ENCODE measurements around the gene IFT122.
"Not testable (repeated sequence)": the region's sequence is repeated elsewhere in the genome, so short reads cannot be mapped to it uniquely, and the experiment has no call there.

Gene IFT122

DNA sequence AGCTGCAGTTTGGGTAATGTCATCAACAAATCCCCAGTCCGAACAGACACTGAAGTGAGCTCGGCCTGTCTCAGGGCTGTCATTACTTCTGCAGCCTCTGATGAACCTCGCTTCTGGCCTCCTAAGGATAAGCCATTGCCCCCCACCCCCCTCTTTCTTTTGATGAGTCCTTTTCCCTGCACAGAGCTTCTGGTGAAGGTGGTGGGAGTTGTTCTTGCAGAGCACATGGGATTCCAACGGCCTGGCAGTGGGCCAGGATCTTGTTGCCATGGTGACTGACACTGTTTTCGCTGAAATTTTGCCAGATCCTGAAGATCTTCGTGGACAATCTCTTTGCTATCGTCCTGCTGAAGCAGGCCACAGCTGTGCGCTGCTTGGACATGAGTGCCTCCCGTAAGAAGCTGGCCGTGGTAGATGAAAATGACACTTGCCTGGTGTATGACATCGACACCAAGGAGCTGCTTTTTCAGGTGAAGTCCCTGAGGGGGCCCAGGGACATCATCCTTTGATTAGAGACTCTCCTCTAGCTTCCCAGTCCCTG is 41.3 kb downstream of the IFT122 start:
- peak; percentile 62 for DNase-seq

DNA sequence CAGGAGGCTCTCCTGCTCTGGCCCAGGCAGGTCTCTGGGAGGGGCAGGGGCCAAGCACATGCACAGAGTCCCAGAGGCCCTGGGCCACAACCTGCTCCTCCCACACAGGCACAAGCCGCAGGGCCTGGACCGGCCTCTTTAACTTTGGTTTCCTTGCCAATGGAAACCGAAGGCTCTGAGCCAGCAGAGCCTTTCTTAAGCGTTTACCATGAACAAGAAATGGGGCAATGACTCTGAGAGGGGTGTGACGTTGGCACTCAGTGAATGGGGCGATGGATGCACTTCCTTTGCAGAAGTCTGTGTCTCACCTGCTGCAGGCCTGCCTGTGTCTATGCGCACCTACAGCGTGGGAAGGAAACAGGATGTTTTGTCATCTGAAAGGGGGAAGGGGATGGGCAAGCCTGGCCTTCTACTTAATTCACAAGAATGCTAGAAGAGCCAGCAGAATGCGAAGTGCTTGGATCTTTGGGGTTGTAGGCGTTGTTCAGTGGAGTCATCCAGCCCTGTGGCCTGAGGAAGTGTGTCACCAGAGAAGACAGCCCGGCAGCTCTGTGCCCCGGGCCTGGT is 41.8 kb downstream of the IFT122 start:
- no peak for DNase-seq

DNA sequence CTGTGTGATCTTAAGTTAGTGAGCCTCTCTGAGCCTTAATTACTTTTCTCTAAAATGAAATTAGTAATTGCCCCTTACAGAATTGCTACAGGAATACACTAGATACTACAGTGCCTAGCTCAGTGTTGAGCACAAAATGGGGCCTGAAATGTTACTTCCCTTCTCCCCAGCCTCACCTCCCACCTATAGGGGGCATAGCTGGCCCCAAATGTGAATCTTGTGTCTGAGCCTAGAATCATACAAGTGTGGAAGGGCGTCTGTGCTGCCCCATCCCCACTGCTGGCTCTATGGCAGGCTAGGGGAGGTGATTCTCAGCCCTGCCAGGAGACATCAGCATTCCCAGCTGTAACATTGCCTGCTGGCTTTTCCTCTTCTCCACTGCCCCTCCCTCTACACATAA is 42.7 kb downstream of the IFT122 start:
- no peak for DNase-seq

DNA sequence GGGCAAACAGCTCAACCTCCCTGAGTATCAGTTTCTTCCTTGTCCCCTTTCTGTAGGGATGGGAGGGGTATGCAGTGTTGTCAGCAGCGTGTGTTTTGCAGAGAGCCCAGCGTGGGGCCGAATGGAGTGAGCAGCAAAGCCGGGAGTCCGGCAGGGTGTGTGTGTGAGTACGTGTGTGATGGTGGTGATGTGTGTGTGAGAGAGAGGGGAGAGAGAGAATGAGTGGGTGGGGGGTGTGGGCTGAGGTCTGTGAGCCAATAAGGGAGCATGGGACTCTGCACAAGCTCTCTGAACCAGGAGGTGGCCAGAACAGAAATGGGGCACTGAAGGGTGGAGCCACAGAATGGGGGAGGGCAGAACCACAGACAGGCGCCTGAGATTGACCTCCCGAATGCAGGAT is 43.8 kb downstream of the IFT122 start:
- no peak for DNase-seq

DNA sequence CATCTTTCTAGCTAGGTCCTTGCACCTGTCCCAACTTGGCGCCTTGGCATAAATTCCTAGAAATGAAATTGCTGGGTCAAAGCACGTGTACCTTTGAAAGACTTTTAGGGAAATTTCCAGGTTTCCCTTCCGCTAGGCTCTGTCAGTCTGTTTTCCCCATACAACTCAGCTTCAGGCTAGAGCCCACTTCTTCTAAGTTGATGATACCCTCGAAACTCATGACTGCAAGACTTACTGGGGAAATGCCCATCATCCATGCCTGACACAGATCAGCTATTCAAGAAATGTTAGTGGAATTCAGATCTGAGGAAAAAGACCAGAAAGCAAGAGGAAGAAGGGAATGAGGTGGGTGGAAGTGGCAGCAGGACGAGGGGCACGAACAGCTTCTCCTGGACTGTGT is 45.1 kb downstream of the IFT122 start:
- DNase-seq = not testable (repeated sequence)

DNA sequence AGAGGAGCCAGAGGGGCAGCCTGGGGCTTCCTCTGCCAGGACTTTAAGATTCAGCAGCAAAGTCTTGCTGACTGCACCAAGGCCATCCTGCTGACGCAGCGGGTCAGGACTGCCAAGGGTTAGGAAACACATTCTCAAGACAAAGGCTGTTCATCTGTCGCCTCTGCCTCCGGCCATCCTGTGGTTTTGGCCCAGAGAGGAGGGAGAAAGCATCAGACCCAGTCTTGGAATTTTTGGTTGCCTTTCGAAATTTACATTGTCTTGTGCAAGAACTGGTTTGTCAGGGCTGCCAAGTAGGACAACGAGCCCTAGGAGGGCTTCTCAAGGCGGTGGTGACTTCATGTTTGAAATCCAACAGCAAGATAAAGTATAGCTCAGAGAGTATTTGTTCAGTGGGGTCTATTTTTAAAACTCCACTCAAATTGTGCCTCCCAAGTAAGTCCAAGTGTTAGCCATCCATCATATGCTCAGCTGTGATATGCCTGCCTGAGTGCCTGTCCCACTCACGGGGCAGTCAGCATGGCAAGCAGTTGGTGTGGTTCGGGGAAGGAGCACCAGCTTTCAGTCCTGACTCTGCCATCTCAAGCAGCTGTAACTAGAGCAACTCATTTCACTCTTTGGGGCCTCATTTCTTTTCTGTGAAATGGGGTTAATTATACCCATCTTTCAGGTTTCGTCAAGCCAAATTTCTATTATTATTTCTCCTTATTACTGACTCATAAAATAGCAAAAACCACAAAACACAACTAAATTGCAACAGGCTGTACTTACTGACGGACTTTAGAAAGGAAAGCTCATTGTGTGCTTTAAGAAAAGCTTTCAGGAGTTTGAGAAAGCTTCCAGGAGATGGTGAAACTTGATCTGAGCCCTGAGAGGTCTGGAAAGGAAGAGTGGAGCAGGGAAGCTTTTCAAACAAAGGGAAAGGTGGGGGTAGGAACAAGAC is 46.0 kb downstream of the IFT122 start:
- DNase-seq = peak; percentile 27

DNA sequence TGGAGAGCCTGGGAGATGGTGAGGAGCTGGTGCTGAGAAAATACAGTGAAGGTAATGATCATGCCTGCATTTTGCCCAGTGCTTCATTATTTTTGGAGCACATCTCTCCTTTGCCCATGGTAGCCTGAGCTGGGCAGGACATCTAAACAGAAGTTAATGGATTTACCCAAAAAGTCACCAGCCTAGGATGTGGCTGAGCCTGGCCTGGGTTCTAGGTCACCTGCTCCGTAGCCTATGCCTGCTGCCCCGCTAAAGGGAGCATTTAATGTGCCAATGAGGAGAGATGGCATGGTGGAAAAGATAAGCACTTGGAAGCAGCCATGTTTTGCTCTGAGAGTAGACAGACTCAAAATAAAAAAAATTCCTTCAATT is 46.6 kb downstream of the IFT122 start:
- no peak for DNase-seq

DNA sequence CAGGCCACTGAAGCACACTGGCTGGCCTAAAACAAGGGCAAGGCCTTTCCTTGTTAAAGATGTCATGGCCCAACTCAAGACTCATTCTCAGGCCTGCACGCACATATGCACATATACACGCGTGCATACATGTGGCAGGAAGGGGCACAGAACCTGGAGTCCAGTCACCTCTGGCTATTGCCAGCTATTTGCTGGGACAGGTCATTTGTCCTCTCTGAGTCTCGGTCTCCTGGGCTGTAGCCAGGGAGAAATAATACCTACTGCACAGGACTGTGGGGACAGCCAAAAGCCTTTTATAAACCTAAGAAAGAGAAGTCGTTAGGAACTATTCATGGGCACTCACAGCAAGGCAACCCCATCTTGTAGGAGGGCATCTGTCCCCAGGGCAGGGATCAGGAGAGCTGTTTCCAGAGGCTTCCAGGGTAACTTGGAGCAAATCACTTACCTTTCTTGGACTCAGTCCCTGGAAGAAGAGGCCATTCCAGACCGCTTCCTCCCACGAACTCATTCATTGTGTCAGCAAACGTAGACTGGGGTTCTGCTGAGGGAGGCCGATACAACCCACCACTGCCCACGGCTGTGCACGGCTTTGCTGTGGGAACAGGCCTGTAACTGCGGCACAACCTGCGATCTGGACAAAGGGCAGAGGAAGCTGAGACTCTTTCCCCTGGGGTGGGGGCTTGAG is 47.3 kb downstream of the IFT122 start:
- DNase-seq = no peak

DNA sequence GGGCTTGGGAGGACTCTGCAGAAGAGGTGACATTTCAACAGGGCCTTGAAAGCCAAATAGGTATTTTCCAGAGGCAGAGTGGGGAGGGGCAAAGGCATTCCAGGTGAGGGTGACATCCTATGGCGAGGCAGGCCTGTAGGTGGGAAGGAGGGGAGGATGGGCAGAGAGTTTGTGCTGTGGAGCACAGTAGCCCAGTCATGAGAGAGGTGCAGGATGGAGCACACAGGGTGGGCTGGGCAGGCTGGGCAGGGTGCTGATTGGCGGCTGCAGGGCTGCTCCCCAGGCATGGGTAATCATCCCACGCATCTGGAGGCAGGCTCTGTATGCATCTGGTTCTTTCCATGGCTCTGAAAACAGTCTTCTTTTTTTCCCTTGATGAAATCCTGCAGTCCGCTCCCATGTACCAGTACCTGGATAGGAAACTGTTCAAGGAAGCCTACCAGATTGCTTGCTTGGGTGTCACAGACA is 47.9 kb downstream of the IFT122 start:
- DNase-seq = not testable (repeated sequence)

DNA sequence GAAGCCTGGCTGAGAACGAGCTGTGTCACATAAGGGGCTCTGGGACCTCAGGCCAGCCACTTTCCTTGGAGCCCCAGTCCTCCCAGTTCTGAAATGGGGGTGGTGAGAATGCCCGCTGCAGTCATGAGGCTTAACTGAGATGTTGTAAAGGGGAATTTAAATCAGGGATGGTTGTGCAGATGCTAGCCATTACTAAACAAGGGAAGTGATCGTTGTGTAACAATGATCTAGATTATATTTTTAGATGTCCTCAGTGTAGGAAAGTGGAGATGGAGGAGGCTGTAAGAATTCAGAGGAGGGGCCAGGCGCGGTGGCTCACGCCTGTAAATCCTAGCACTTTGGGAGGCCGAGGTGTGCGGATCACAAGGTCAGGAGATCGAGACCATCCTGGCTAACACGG is 49.2 kb downstream of the IFT122 start:
- not testable (repeated sequence) for DNase-seq

DNA sequence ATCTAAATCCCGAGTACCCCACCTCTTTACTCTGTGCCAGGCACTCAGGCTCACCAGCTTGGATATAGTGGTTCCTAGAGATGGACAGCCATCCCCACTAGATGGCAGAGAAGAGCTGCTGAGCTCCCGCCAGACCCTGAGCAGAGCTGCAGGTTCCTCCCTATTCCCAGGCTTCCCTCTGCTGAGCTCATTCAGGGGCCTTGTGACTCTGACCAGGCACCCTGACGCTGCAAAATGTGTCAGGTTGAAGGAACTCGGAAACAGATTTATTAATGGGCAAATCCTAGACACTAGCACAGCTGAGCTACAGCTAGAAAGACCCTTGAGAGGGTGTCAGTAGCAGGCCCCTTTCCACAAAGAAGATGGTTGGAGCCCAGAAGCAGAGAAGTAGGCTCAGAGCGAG is 50.2 kb downstream of the IFT122 start:
- DNase-seq = peak; percentile 90

DNA sequence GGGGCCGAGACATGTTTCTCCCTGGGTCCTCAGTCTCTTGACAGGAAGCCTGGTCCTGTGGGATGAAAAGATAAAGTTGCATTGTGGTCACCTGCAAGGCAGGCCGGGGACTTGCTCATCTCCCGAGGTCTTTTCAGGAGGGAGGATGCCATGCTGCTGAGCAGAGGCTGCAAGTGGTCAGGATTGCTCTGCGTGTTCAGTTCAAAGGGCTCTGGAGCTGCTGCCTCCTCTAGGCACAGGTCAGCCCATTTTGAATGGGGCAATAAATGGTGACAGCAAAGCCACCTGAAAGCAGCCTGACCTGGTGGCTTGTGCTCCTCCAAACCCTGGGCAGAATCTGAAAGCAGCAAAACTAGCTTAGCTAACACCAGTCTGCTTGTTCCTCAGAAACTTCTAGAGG is 51.1 kb downstream of the IFT122 start:
- DNase-seq = not testable (repeated sequence)

DNA sequence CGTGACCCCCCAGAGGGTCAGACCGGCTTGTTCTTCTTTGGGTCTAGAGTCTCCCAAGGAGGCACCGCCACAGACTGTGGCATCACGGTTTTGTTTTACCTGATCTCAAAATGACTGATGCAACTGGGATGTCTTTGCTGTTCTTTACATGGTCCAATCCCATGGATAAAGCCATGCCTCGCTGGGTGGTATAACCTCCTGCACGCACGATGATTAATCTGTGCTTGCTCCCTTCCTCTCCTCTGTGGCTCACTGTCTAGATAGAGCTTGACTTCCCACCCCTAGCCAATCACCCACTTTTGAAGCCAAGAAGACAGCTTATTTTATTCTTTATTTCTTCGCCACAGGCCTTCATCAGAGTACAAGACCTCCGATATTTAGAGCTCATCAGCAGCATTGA is 51.8 kb downstream of the IFT122 start:
- no peak for DNase-seq

DNA sequence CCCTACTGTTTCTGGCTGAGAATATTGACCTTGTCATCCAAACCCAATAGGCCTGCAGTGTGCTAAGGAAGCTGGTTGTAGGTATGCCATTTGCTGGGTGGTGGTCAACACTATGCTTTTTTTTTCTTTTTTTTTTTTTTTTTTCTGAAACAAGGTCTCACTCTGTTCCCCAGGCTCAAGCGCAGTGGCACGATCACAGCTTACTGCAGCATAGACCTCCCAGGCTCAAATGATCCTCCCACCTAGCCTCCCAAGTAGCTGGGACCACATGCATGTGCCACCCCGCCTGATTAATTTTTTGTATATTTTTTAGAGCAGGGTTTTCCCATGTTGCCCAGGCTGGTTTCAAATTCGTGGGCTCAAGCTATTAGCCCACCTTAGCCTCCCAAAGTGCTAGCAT is 52.7 kb downstream of the IFT122 start:
- DNase-seq = no peak

DNA sequence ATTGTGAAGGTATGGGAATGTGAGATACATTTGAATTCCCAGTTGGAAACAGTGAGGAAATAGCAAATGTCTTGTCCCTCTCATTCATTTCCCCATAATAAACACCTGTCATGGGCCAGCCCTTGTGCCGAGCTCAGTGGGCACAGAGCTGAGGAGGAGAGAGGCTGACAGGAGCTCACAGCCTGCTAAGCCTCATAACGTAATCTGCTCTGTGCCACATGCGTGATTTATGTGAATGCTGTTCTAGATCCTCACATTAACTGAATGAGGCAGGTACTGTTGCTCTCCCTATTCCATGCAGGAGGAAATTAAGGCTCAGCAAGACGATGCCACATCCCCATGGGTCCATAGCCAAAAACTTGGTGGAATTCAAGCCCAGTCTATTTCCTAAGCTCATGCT is 53.2 kb downstream of the IFT122 start:
- no peak for DNase-seq

DNA sequence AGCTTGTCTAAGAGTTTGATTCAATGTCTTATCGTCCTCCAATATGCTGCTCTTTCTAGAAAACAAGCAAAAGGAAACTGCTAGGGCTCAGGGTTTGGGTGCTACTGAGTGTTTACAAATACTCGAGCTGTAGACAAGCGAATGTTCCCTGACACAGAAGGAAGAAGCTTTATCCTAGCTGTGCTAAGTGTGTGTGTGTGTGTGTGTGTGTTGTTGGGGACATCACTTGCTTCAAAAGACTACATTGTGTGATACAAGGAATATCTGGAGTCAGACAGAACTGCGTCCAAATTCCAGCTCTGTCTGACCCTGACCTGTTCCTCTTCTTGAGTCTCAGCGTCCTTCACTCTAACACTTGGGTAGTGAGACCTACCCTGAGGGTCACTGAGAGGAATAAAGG is 54.5 kb downstream of the IFT122 start:
- DNase-seq = not testable (repeated sequence)

DNA sequence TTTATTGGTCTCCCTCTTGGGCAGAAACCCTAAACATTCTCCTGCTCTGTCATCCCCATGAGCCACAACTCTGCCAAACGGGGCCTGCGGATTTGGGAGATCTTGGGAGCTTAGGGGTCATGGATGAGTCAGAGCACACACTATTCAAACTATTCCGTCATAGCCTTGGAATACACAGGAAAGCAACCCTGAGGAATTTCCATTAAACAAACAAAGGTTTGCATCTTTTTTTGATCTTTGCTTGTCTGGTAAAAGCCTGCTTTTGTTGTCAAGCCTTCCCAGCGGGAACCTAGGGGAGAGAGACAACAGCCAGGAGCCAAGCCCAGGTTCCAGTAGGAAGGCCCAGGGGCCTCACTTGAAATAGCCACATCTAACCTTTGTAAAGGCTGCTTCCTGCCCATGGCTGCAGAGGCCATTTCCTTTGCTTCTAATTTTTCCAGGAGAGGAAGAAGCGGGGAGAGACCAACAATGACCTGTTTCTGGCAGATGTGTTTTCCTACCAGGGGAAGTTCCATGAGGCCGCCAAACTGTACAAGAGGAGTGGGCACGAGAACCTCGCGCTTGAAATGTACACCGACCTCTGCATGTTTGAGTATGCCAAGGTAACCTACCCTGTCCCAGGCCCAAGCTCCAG is 55.1 kb downstream of the IFT122 start:
- not testable (repeated sequence) for DNase-seq

DNA sequence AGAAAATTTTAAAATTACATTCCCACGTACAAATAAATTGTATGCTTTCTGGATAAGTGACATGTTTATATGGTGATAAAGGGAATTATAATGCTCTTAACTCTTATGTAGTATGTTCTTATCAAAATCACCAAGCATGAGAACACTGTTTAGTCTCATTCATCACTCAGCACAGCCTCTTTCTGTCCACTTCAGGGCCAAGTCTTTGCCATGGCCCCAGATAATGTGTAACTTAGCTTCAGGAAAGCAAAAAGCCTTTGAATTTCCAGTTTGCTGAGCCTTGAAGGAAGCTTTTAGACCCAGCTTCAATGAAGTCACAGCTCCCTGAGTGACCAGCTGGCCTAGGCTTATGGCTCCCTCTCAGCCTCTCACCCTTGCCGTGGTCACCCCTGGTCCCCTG is 57.9 kb downstream of the IFT122 start:
- DNase-seq = not testable (repeated sequence)

DNA sequence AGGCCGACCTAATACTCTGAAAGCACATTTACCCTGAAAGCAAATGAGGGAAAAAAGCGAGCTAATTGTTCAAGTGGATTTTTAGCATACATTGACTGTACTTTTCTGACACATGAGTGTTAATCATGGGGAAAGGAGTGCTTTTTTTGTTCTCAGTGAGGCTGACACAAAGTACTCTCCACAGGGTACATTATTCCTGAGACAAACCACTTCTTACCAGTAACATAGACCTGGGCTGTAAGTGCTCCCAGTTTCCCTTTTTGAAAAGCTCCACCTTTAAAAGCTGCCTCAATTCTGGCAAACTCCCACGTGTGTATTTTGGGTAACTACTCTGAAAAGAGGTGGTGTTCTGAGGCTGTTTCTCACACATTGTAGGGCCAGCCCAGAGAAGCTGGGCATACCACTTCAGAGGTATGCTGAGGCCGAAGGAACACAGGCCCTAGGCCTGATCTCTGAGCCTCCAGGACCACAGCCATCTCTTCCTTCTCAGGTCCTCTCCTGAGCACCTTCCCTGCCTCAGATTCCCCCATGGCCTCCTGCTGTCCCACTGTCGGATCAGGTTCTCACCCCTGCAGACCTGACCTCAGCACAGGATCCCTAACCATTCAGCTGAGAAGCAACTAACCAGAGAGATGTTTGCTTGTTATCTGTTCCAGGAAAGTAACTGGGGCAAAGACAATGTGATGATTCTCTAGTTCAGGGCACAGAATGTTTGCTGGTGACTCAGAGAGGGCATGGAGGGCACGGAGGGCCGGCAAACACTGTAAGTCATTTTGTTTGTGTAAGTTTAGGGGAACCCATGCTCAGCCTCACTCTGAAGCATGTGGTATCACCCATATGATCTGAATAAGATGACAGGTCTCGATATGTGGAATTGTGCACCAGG is 58.8 kb downstream of the IFT122 start:
- DNase-seq = not testable (repeated sequence)

DNA sequence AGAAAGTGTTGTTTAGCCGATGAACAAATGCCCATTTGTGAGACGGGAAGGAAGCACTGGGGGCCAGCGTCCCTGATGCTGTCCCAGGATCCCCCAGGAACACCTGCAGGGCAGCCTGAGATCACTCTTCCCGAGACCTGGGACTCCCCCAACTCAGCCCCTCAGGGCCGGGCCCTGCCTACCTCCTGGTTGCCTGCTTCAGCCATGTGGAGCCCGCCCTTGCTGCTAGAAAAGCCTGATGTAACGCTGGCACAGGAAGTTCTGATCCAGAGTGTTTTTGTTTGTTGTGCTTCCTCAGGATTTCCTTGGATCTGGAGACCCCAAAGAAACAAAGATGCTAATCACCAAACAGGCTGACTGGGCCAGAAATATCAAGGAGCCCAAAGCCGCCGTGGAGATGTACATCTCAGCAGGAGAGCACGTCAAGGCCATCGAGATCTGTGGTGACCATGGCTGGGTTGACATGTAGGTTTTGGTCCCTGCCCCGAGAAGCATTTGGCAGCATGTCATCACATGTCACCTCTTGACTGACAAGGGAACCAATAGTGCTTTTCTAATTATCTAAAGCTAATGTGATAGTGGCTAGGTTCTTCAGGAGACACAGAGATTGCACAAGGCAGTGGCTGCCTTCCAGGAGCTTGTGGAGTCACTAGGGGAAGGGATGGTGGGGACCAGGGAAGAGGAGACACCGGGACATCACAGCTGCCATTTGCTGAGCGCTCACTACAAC is 59.7 kb downstream of the IFT122 start:
- not testable (repeated sequence) for DNase-seq

DNA sequence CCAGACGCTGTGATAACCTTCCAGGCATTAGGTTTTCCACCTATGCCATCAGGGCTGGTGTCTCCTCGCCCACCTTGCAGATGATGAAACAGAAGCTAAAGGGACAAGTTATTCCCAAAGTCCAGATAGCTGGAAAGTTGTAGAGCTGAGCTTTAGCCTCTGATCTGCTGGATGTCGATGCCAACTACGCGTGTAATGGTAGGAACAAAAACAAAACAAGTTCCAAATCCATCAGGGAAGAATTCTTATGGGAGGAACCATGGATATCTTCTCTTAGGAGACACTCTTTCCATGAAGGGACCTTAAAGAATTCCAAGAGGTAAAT is 60.3 kb downstream of the IFT122 start:
- DNase-seq = no peak
